NCI-H146 (cell line): ENCODE results near the gene DPPA5.
"Not testable (repeated sequence)": the region's sequence is repeated elsewhere in the genome, so short reads cannot be mapped to it uniquely, and the experiment has no call there.

Experiments used
- DNase-seq: peaks from one replicate; lab custom pipeline; 2025; lab: John Stamatoyannopoulos, UW

Gene DPPA5, protein sequence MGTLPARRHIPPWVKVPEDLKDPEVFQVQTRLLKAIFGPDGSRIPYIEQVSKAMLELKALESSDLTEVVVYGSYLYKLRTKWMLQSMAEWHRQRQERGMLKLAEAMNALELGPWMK

DNA sequence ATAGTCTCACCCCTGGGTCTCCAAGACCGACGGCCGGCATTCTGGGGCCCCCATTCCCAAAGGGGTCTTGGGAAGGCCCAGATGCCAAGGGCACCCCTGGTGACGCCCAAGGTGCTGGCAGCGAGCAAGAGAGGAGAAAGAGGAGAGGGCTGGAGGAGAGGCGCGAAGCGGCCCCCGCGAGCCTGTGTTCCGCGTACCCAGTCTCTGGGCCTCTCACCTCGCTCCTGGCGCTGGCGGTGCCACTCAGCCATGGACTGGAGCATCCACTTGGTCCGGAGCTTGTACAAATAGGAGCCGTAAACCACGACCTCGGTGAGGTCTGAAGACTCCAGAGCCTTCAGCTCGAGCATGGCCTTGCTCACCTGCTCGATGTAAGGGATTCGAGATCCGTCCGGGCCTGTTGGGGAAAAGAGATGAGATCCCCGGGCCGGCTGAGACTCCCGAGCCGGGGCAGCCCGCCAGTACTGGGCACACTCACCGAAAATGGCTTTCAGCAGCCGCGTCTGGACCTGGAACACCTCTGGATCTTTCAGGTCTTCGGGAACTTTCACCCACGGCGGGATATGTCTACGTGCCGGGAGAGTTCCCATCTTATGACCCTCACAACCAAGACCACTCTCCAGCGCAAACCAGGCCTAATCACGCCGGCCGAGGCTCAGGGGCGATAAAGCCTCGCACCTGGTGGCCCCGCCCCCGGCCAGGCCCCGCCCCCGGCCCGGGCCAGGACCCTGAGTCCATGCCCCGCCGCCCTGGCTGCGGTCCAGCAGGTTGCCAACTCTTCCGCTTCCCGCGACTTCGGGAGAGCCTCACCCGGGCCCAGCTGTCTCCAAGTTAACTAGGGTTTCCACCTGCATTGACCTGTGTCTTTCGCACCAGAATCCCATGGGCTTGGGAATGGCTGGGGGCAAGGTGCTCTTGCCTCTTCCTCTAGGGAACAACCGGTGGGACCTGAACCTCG is at the start of gene DPPA5:
Gene DPPA5, minus strand, starts transcription at position 641 of the 958 bp plus-strand sequence. Its CDS starts 51 bp downstream, at position 590.
- DNase-seq, result no peak

DNA sequence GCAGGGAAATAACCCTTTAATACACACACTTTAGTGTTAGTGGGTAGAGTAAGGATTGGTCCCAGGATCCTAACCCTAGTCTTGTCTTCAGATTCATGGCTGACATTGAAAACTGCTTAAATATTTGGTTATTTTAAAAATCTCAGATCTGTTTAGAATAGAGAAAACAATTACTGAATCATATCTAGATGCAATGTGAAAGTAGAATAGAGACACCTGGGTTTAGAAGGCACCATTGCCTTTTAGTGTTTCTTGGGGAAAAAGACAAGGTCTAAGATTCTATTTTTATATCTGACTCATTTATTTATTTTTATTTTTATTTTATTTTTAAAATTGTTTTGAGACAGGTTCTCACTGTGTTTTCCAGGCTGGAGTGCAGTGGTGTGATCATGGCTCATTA is 46.6 kb upstream of the DPPA5 start:
- no peak for DNase-seq

DNA sequence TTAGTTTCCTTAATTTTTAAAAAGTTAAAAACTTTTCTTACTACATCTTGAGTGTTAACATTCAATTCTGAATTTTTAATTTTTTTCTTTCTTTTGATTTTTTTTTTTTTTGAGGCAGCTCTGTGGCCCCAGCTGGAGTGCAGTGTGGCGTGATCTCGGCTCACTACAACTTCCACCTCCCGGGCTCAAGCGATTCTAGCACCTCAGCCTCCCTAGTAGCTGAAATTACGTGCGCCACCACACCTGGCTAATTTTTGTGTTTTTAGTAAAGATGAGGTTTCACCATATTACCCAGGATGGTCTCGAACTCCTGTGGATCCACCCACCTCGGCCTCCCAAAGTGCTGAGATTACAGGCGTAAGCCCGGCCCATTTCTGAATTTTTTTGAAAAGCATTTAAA is 41.8 kb upstream of the DPPA5 start:
- DNase-seq, result no peak

DNA sequence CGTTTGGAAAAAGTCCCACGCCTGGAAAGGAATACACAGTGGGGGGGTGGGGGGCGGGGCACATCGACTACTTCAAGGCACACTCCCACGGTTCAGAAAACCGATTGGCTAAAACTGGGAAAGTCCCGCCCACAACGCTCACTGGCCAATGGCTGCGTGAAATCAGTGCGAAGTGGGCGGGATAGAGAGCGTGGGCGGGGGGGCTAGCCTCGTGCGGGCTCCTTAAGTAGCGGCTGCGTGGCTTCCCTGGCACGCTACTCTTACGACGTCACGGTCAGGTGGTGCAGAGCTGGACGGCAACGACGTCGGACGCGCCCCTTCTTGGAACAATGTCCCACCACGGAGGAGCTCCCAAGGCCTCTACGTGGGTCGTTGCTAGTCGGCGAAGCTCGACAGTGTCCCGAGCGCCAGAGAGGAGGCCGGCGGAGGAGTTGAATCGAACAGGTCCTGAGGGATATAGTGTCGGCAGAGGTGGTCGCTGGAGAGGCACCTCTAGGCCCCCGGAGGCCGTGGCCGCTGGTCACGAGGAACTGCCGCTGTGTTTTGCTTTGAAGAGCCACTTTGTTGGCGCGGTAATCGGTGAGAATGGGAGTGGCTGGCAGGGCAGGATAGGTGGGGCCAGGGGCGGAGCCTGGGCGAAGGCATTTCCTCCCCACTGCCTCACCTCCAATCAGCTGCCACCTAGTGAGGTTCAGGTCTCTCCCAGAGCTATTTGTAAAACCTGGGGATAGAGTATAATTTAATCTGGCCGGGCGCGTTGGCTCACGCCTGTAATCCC is 40.7 kb upstream of the DPPA5 start, which contains the start of gene DDX43:
Gene DDX43, plus strand, starts transcription at position 252 of the 778 bp plus-strand sequence. Its CDS starts 78 bp downstream, at position 330.
- DNase-seq, result no peak

DNA sequence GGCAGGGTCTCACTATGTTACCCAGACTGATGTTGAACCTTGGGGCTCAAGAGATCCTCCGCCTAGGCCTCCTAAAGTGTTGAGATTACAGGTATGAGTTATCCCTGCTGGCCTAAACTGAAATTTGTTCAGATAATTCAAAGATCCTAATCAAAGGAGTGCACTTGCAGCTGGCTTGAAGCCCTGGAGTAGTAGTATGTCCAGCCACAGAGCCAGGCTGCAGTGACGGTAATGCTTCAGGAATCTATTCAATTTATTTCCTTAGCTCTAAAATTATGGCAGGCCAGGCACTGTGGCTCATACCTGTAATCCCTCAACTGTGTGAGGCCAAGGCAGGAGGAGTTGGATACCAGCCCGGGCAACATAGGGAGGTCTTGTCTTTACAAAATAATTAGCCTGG is 39.2 kb upstream of the DPPA5 start:
- no peak for DNase-seq

DNA sequence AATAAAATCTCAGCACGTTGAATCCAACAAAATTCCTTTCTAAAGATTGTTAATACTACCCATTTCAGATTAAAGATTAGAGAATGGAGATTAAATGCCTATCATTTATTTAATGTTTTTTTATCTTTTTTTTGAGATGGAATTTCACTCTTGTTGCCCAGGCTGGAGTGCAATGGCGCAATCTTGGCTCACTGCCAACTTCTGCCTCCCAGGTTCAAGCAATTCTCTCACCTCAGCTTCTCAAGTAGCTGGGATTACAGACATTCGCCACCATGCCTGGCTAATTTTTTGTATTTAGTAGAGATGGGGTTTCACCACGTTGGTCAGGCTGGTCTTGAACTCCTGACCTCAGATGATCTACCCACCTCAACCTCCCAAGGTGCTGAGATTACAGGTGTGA is 38.1 kb upstream of the DPPA5 start:
- not testable (repeated sequence) for DNase-seq

DNA sequence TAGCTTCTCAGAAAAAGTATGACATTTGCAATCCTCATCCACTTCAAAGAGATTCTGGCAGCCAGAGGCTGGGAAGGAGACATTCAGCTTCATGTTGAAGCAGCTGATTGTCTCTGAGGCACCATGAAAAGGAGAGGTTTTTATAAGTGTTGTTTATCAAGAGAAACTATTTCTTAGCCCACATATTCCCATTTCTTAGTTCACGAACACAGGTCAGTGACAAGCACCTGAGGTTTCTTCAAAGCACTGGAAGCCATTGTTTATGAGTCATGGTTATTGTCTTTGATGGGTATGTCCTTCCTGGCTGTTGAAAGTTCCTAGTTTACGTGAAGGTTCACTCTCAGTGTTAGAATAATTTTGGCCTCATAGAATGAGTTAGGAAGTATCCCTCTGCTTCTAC is 37.6 kb upstream of the DPPA5 start:
- no peak for DNase-seq

DNA sequence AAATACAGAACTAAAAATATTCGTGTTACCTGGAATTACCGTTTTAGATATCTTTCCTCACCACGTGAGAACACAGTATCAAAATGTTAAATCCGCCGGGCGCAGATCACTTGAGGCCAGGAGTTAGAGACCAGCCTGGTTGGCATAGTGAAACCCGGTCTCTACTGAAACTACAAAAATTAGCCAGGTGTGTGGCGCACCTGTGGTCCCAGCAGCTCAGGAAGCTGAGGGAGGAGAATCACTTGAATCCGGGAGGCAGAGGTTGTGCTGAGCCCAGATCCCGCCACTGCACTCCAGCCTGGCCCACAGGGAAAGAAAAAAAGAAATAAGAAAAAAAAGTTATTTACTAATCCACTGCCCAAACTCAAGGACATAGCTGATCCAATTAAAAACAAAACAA is 35.8 kb upstream of the DPPA5 start:
- DNase-seq, result no peak

DNA sequence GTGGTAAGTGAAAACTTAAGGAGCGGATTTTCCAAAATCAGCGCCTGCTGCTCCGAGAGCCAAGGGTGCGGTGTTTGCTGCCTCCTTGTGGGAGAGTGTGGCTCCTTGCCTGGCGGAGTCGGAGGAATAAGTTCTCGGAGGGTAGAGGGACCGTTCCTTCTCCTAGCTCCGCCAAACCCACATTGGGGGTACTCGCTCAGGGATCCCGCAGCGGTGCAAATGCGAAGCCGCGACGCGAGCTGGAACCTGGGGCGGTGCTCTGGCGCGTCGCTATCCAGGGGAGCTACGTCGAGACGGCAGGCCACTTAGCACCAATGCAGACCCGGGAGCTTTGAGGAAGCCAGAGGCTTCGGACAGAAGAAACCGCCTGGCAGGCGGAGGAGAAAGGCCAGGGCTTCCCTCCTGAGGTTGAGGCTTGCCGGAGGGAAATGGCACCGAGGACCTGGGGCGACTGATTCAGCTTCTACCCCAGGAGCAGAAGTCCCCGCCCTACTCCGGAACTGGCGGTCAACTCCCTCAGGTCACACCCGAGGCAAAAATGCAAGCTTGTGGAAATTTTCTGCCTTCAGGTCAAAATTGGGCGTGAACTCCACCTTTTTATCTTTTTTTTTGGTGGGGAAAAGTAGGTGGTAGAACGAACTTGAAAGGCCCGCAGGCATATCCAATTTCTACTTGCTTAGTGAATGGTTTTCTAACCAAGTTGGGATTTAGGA is 34.9 kb upstream of the DPPA5 start:
- DNase-seq, result peak; percentile 39

DNA sequence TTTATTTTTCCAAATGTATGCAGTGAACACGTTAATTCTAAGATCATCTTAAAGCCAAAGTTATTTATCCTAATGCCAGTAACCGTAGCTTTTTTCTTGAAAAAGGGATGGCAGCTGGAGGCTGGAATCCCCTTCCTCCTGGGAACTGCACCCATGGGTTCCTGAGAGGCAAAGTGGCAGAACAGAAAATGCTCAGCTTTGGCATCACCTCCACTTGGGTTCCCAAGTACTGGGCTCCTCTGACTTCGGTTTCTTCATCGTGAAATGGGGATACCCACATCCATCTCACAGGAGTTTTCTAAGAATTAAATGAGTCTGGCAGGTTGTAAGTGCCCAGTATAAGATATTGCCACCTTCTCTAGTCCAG is 34.3 kb upstream of the DPPA5 start:
- DNase-seq, result no peak

DNA sequence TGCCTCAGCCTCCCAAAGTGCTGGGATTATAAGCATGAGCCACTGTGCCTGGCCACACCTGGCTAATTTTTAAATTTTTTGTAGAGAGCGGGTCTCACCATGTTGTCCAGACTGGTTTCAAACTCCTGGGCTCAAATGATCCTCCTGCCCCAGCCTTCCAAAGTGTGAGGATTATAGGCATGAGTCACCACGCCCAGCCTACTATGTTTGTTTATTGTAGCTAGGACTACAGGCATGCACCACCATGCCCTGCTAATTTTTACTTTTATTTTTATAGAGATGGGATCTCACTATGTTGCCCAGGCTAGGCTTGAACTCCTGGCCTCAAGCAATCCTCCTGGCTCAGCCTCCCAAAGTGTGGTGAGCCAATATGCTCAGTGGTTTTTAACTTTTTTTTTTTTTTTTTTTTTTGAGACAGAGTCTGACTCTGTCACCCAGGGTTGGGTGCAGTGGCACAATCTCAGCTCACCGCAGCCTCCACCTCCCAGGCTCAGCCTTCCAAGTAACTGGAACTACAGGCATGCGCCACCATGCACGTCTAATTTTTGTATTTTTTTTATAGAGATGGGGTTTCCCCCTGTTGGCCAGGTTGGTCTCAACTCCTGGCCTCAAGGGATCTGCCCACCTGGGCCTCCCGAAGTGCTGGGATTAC is 28.5 kb upstream of the DPPA5 start:
- no peak for DNase-seq

DNA sequence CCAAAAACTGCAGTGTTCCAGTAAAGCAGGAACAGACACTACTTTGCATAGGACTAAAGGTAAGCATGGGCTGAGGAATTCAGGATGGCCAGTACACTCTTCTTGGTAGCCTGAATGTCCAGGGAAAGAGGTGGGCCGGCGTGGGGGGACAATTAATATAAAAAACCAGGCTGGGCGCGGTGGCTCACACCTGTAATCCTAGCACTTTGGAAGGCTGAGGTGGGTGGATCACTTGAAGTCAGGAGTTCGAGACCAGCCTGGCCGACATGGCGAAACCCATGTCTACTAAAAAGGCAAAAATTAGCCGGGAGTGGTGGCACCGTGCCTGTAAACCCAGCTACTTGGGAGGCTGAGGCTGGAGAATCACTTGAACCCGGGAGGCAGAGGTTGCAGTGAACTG is 27.5 kb upstream of the DPPA5 start:
- DNase-seq, result not testable (repeated sequence)

DNA sequence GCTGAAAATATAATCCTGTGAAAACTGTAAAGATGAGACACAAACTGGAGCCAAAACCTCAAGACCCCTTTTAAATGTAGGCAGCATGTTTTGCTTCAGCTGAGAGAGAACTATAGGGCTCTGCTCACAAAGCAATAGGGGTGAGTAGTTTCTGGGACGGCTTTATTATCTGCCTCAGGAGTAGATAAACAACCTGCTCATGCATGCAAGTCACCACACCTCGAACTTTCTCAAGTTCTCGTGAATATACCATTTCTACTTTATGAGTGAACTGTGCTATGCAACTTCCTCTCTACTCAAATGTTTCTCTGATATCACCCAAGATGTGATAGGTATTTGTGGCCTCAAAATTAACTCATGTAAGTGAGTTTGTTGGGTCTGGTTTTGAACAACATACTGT is 23.1 kb upstream of the DPPA5 start:
- no peak for DNase-seq

DNA sequence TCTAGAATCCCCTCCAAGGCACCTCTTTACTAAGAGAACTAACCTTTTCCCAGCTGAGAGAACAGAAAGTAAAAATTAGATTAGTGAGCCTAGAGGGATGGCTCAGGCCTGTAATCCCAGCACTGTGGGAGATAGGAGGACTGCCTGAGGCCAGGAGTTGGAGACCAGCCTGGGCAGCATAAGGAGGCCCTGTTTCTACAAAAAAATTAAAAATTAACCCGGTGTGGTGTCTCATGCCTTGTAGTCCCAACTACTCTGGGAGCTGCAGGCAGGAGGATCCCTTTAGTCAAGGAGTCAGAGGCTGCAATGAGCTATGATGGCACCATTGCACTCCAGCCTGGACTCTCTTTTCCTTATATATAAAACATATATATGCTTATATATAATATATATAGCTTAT is 21.1 kb upstream of the DPPA5 start:
- no peak for DNase-seq

DNA sequence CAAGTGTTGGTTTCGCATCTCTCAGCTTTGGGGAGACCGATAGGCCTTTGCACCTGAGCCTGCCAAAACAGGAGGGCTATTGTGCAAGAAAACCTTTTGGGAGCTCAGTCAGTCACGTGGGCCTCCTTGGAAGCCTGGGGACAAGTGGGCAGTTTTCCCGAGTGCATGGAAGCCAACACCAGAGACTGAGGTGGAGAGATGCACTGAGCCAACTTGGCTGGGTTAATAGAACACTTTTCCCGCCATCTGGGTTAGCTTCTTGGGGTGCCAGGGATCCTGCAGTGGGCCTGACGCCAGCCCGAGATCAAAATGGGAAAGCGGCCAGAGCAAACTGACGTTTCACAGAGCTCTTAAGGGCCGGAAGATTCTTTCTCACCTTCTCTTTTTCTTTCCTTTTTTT is 18.4 kb upstream of the DPPA5 start:
- DNase-seq, result no peak

DNA sequence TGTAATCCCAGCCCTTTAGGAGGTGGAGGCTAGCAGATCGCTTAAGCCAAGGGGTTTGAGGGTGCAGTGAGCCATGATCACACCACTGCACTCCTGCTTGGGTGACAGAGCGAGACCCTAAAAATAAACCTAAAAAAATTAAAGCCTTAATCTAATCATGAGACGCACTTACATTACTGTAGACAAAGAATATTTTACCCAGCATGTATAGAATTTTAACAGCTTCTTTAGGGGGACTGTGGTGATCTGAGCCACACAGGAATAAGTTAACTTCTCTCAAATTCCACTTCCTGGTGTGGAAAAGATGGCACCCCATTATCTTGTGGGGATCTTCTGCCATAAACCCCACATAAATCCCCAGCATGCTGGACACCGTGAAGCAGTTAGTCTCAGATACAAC is 17.9 kb upstream of the DPPA5 start:
- no peak for DNase-seq

DNA sequence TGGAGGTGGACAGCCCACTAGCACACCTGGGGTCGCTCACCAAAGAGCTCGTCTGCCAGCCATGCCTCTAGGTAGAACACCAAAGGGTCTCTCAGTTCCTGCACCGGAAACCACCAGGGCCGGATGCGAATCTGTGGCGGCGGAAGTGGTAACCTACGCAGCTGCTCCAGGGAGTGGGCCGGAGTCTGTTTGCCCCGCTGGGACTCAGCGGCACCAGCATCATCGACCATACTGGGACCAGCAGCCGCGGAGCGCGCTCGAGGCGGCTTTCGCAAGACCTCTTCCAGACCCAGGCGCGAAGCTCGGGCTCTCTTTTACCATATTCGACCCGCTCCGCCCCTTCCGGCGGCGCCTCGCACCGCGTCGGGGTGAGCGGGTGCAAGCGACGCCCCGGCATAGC is 15.5 kb upstream of the DPPA5 start, which contains the start of gene OOEP:
Gene OOEP, minus strand, starts transcription at position 335 of the 400 bp plus-strand sequence. Its CDS starts 105 bp downstream, at position 230.
- no peak for DNase-seq

DNA sequence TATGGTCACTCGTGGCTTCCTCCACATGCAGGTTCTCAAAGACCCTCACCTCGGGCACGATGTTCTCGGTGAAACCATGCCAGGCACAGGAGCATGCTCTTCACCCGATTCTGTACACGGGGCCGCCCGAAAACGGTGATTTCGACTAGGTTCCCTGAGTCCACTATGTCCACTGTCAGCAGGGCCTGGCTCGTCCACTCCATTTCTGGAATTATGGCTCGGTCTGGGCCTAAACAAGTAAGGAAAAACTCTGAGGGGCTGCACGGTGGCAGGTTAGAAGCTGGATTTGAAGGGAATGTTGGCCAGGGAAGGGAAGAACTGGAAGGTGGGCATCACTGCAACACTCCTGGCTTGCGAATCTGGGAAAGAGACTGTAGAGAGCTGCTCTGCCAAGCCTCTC is 15.1 kb upstream of the DPPA5 start:
- no peak for DNase-seq

DNA sequence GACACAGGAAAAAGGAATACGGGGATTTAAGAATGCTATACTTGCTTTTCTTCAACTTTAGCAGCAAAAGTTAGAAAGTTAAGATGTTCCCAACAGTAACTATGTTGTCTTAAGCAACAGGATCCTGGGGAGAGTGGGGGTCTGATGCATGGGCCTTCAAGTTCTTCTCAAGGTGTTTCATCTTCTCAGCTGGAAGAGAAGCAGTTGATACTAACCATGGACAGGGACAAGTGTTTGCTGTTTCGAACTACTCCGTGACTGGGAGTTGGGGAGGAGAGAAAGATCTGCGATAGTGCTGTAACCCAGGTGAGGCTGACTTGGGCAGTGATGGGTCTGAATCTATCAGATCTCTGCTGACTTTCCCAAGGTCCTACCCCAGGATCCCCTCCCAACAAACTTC is 14.6 kb upstream of the DPPA5 start:
- no peak for DNase-seq

DNA sequence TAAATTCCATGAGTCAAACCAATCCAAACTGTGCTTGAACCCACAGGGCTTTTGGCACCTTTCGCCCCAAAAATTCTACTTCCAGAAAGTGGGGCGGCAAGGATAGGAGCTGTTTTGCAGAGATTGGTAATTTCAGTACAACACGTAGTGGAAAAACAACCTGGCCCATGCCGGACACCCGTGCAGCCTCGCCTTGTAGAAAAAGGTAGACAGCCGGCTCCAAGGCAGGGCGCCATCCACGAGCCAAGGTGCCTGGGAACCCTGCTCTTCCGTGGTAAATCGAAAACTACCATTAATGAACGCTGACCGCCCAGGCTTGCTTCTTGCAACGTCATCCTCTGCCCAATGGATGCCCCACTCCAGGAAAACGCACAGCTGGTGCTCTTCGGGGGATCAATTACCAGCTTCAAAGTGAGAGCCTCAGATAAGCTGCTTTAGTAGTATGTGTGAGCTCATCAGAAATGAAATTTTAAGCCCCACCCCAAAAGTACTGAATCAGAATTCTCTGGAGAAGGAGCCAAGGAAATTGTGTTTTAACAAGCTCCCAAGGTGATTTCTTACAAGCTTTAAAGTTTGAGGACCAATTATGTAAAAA is 13.8 kb upstream of the DPPA5 start:
- no peak for DNase-seq

DNA sequence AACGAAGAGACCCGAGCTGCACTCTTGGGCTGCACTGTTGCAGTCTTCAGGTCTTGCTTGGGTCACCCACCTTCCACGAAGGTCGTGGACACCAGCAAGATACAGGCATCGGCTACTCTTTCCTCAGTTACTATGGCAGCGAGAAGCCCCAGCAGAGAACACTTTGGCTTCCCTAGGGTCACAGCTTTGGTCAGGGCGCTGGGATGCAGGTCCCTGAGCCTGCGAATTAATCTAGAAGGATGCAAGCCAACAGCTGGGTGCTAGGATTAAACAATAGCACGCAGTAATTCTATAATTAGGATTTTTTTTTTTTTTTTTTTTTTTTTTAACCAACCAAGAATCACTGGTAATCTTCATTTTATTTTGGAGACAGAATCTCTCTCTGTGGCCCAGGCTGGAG is 10.5 kb upstream of the DPPA5 start:
- no peak for DNase-seq
